Measurements from ENCODE around the gene MEGF6.

MEGF6 gene

DNA sequence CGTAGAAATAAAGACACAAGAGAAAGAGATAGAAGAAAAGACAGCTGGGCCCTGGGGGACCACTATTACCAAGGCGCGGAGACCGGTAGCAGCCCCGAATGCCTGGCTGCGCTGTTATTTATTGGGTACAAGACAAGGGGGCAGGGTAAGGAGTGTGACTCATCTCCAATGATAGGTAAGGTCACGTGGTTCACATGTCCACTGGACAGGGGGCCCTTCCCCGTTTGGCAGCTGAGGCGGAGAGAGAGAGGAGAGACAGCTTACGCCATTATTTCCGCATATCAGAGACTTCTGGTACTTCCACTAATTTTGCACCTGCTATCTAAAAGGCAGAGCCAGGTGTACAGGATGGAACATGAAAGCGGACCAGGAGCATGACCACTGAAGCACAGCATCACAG is 9.4 kb upstream of the MEGF6 start:
- Histone ChIP-seq H3K4me3 (ENCODE audit: low read depth in 1 of 5, low read length in 5 of 5) (no peak overlapping the region), H3K9ac (ENCODE audit: low read length in 5 of 5) (no peak overlapping the region), H3K9me3 (ENCODE audit: control insufficient read depth in 5 of 5, low read length in 5 of 5) (no peaks in the 10 kb centered on the region), H3K36me3 (ENCODE audit: control insufficient read depth in 5 of 5, insufficient read depth in 5 of 5, low read length in 5 of 5) (no peaks in the 10 kb centered on the region), H3K27me3 (ENCODE audit: control insufficient read depth in 5 of 5, insufficient read depth in 4 of 5, low read length in 5 of 5) (peaks cover 0 to 10% (median 9%) of the 10 kb centered on the region in 5 donors), H3K27ac (ENCODE audit: low read depth, low read length) (no peak overlapping the region), H3K4me1 (ENCODE audit: control insufficient read depth in 5 of 5, insufficient read depth in 5 of 5, low read length in 5 of 5) (peaks cover 14 to 38% (median 27%) of the 10 kb centered on the region in 5 donors)

DNA sequence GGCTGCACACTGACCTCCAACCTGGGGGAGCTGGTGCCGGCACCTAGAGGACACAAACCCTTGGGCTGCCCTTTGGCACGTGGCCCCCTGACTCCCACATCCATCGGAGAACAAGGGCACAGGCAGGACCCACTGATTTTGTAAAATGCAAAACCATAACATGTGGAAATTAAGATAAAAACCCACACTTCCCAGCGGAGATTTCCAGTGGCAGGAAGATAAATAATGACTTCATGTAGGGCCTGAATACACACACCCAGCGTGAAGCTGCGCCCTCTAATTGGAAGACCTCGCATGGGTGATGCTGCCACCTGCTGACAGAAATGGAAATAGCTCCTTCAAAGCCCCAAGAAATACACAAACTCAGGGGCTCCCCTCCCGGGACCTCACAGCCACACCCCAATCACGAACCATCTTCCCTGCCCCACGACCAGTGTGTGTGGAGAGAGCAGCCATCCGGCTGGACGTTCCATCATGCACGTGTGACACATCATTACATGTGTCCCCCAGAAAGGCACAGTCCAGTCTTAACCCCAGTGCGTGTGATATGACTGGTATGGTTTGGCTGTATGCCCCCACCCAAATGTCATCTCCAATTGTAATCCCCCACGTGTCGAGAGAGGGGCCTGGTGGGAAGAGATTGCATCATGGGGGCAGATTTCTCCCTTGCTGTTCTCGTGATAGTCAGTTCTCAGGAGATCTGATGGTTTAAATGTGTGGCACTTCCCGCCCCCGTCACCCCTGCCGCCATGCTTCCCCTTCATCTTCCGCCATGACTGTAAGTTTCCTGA is 7.8 kb upstream of the MEGF6 start:
- H3K9ac ChIP-seq (ENCODE audit: low read length in 5 of 5): peak overlapping the region in 1 of 5 donors; percentile 38
- H3K4me1 ChIP-seq (ENCODE audit: control insufficient read depth in 5 of 5, insufficient read depth in 5 of 5, low read length in 5 of 5): peaks cover 12 to 30% (median 21%) of the 10 kb centered on the region in 5 donors

DNA sequence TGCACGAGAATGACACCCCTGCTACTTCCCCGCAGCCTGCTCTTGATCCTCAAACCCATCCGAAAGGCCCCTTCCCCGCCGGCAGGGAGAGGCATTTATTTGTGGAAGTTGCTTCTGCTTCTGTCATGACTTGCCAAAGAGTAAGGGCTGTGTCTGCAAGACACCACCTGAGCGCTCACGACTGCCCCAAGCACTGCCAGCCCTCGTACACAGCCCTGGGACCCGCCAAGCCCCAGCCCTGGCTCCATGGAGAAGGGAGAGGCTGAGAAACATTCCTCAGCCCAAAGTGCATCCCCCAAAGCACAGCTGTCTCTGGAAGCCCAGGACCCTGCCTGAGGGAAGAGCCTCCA is 7.2 kb upstream of the MEGF6 start:
- no peak overlapping the region for H3K27ac ChIP-seq (ENCODE audit: low read depth, low read length)
- no peak overlapping the region for H3K4me3 ChIP-seq (ENCODE audit: low read depth in 1 of 5, low read length in 5 of 5)
- no peak overlapping the region for H3K9ac ChIP-seq (ENCODE audit: low read length in 5 of 5)
- H3K27me3 ChIP-seq (ENCODE audit: control insufficient read depth in 5 of 5, insufficient read depth in 4 of 5, low read length in 5 of 5): peaks cover 0 to 28% (median 17%) of the 10 kb centered on the region in 5 donors
- H3K9me3 ChIP-seq (ENCODE audit: control insufficient read depth in 5 of 5, low read length in 5 of 5): no peaks in the 10 kb centered on the region
- no peaks in the 10 kb centered on the region for H3K36me3 ChIP-seq (ENCODE audit: control insufficient read depth in 5 of 5, insufficient read depth in 5 of 5, low read length in 5 of 5)
- H3K4me1 ChIP-seq (ENCODE audit: control insufficient read depth in 5 of 5, insufficient read depth in 5 of 5, low read length in 5 of 5): peaks cover 7 to 25% (median 15%) of the 10 kb centered on the region in 5 donors

More for the DNA sequence above, 7.8 kb upstream of the MEGF6 start:
- H3K9me3 ChIP-seq (ENCODE audit: control insufficient read depth in 5 of 5, low read length in 5 of 5): no peaks in the 10 kb centered on the region
- peaks cover 0 to 23% (median 11%) of the 10 kb centered on the region in 5 donors for H3K27me3 ChIP-seq (ENCODE audit: control insufficient read depth in 5 of 5, insufficient read depth in 4 of 5, low read length in 5 of 5)
- H3K27ac ChIP-seq (ENCODE audit: low read depth, low read length): no peak overlapping the region
- H3K36me3 ChIP-seq (ENCODE audit: control insufficient read depth in 5 of 5, insufficient read depth in 5 of 5, low read length in 5 of 5): no peaks in the 10 kb centered on the region
- H3K4me3 ChIP-seq (ENCODE audit: low read depth in 1 of 5, low read length in 5 of 5): no peak overlapping the region

DNA sequence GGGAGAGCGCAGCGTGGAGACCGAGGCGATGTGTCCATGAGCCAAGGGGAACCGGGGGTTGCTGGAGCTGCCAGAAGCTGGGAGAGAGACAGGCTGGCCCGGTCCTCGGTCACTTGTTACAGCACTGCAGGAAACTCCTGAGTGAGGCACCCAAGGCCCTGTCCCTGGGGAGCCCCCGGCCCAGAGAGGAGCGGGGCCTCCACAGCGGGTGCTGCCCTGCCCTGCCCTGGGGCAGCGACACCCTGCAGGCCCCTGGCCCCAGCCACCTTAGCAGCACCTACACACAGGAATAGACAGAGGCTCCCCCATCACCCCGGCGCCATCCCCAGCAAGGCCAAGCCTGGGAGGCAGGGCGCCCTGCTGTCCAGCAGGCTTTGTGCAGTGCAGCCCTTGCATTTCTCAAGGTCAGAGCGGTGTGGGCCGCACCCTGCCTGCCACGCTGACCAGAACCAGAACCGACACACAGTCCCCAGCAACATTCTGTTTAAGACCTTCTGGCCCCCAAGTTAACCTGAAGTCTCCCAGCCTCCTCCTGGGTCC is 6.6 kb upstream of the MEGF6 start:
- Histone ChIP-seq H3K9ac (ENCODE audit: low read length in 5 of 5) (no peak overlapping the region), H3K4me1 (ENCODE audit: control insufficient read depth in 5 of 5, insufficient read depth in 5 of 5, low read length in 5 of 5) (peaks cover 3 to 18% (median 9%) of the 10 kb centered on the region in 5 donors), H3K27me3 (ENCODE audit: control insufficient read depth in 5 of 5, insufficient read depth in 4 of 5, low read length in 5 of 5) (peaks cover 5 to 33% (median 22%) of the 10 kb centered on the region in 5 donors), H3K36me3 (ENCODE audit: control insufficient read depth in 5 of 5, insufficient read depth in 5 of 5, low read length in 5 of 5) (no peaks in the 10 kb centered on the region), H3K4me3 (ENCODE audit: low read depth in 1 of 5, low read length in 5 of 5) (no peak overlapping the region), H3K27ac (ENCODE audit: low read depth, low read length) (no peak overlapping the region), H3K9me3 (ENCODE audit: control insufficient read depth in 5 of 5, low read length in 5 of 5) (no peaks in the 10 kb centered on the region)

DNA sequence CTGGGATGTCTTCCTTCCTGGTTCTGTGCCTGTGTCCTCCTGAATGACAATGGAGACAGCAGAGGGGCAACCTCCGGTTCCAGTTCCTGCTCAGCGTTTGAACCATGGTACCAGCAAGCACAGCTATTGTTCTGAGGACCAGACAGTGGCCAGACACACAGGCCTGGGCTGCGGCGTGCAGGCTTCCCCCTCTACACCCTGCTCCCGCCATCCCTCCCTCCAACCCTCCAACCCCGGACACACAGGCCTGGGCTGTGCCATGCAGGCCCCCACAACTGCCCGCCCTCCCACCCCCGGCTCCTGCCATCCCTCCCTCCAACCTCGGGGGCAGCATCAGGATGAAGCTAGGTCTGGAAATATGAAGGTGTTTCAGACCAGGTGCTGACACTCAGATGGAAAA is 5.6 kb upstream of the MEGF6 start:
- Histone ChIP-seq H3K36me3 (ENCODE audit: control insufficient read depth in 5 of 5, insufficient read depth in 5 of 5, low read length in 5 of 5) (no peaks in the 10 kb centered on the region), H3K27me3 (ENCODE audit: control insufficient read depth in 5 of 5, insufficient read depth in 4 of 5, low read length in 5 of 5) (peaks cover 15 to 43% (median 32%) of the 10 kb centered on the region in 5 donors), H3K4me1 (ENCODE audit: control insufficient read depth in 5 of 5, insufficient read depth in 5 of 5, low read length in 5 of 5) (peaks cover 3 to 14% (median 5%) of the 10 kb centered on the region in 5 donors), H3K9ac (ENCODE audit: low read length in 5 of 5) (no peak overlapping the region), H3K9me3 (ENCODE audit: control insufficient read depth in 5 of 5, low read length in 5 of 5) (no peaks in the 10 kb centered on the region), H3K4me3 (ENCODE audit: low read depth in 1 of 5, low read length in 5 of 5) (no peak overlapping the region), H3K27ac (ENCODE audit: low read depth, low read length) (no peak overlapping the region)

DNA sequence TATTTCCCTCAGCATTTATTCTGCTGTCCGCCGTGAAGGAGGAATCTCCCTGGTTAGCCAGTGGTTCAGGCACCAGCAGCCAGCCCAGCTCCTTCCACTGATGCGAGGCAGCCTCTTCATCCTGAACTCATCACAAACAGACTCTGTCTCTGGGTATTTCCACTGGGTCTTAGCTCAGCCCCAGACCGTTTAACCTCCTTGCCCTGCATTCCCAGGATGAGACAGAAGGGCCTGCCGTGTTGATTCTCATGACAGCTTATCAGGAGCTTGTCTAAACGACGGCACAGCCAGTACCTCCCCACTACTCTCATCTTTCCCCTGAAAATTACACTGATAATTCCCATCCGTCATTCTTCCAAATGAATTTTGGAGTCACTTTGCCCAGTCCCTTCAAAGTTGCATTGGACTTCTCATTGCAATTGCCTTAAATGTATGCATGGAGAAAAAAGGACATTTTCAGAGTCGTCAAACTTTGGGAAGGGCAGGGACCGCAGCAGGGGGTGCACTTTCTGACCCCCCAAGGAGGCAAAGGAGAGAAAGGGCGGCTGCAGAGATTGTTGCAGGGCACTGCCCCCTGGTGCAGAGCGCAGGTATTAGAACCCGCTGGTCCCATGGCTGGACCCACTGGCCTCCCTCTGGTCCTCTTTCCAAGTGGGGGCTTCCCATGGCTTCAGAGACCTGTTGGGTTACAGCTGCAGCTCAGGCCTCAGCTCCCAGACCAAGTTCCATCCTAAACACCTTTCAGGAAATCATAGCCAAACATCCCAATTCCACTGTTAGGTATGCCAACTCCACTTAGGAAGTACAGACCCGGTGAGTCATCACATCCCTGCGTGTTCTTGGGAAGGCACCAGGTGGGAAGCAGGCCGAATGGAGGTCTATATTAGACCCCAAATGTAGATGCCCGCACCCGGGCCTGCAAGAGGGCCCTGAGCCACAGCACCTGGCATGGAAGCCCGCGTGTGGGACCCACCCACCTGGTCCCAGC is 3.7 kb upstream of the MEGF6 start:
- no peak overlapping the region for H3K4me3 ChIP-seq (ENCODE audit: low read depth in 1 of 5, low read length in 5 of 5)
- H3K27ac ChIP-seq (ENCODE audit: low read depth, low read length): no peak overlapping the region
- H3K27me3 ChIP-seq (ENCODE audit: control insufficient read depth in 5 of 5, insufficient read depth in 4 of 5, low read length in 5 of 5): peaks cover 22 to 50% (median 40%) of the 10 kb centered on the region in 5 donors
- H3K9me3 ChIP-seq (ENCODE audit: control insufficient read depth in 5 of 5, low read length in 5 of 5): no peaks in the 10 kb centered on the region
- H3K36me3 ChIP-seq (ENCODE audit: control insufficient read depth in 5 of 5, insufficient read depth in 5 of 5, low read length in 5 of 5): no peaks in the 10 kb centered on the region
- no peak overlapping the region for H3K9ac ChIP-seq (ENCODE audit: low read length in 5 of 5)
- peaks cover 3 to 26% (median 17%) of the 10 kb centered on the region in 5 donors for H3K4me1 ChIP-seq (ENCODE audit: control insufficient read depth in 5 of 5, insufficient read depth in 5 of 5, low read length in 5 of 5)

DNA sequence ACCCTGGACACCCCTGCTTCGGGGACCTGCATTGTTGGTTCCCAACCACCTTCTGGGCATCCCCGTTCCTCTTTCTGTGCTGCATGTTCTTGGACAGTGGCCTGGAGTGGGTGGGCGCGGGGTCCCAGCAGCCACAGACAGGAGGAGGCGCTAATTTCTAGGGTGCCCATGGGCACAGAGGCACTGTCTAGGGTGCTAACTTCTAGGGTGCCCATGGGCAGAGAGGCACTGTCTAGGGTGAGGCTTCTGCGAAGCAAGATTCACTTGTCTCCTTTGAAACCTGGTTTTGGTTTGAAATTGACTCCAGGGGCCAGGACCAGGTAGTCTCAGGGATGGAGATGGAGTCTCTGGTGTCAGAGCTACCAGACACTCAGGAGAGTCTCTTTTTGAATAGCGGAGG is 815 bp upstream of the MEGF6 start:
- no peak overlapping the region for H3K27ac ChIP-seq (ENCODE audit: low read depth, low read length)
- peaks cover 0 to 27% (median 18%) of the 10 kb centered on the region in 5 donors for H3K4me1 ChIP-seq (ENCODE audit: control insufficient read depth in 5 of 5, insufficient read depth in 5 of 5, low read length in 5 of 5)
- peaks cover 42 to 71% (median 52%) of the 10 kb centered on the region in 5 donors for H3K27me3 ChIP-seq (ENCODE audit: control insufficient read depth in 5 of 5, insufficient read depth in 4 of 5, low read length in 5 of 5)
- no peaks in the 10 kb centered on the region for H3K9me3 ChIP-seq (ENCODE audit: control insufficient read depth in 5 of 5, low read length in 5 of 5)
- H3K4me3 ChIP-seq (ENCODE audit: low read depth in 1 of 5, low read length in 5 of 5): peak overlapping the region in 1 of 5 donors; percentile 52
- H3K9ac ChIP-seq (ENCODE audit: low read length in 5 of 5): no peak overlapping the region
- no peaks in the 10 kb centered on the region for H3K36me3 ChIP-seq (ENCODE audit: control insufficient read depth in 5 of 5, insufficient read depth in 5 of 5, low read length in 5 of 5)

DNA sequence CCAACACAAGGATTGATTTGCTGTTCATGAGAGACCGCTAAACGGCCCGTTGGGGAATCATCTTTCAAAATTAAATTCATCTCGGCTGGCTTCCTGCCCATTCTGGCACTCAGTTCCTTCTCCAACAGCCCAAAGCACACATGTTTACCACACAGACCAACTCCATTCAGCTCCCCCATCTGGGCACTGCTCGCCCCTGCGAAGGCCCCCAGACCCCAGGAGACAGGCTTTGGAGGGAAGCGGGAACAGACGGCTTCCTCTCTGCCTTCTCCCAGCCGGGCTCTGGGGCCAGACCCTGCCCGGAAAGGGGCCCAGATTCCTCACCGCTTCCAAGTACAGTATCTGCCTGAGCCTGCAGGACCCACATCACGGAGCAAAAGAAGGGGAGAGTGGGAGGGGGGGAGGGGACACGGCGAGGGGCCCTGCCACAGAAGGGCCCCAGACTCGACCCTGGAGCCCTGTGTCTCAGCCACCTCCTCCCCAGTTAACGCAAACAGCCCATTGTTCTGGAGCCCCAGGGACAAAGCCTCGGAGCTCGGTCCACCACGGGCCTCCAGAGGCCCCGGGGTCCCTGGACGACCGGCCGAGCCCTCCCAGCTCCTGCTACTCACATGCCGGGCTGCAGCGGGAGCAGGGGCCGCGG is 660 bp downstream of the MEGF6 start:
- Histone ChIP-seq H3K36me3 (ENCODE audit: control insufficient read depth in 5 of 5, insufficient read depth in 5 of 5, low read length in 5 of 5) (no peaks in the 10 kb centered on the region), H3K9ac (ENCODE audit: low read length in 5 of 5) (no peak overlapping the region), H3K4me1 (ENCODE audit: control insufficient read depth in 5 of 5, insufficient read depth in 5 of 5, low read length in 5 of 5) (peaks cover 0 to 27% (median 18%) of the 10 kb centered on the region in 5 donors), H3K9me3 (ENCODE audit: control insufficient read depth in 5 of 5, low read length in 5 of 5) (no peaks in the 10 kb centered on the region), H3K27me3 (ENCODE audit: control insufficient read depth in 5 of 5, insufficient read depth in 4 of 5, low read length in 5 of 5) (peaks cover 51 to 77% (median 61%) of the 10 kb centered on the region in 5 donors), H3K27ac (ENCODE audit: low read depth, low read length) (no peak overlapping the region), H3K4me3 (ENCODE audit: low read depth in 1 of 5, low read length in 5 of 5) (peak overlapping the region in 3 of 5 donors; percentile 4 to 51 (median 18))

DNA sequence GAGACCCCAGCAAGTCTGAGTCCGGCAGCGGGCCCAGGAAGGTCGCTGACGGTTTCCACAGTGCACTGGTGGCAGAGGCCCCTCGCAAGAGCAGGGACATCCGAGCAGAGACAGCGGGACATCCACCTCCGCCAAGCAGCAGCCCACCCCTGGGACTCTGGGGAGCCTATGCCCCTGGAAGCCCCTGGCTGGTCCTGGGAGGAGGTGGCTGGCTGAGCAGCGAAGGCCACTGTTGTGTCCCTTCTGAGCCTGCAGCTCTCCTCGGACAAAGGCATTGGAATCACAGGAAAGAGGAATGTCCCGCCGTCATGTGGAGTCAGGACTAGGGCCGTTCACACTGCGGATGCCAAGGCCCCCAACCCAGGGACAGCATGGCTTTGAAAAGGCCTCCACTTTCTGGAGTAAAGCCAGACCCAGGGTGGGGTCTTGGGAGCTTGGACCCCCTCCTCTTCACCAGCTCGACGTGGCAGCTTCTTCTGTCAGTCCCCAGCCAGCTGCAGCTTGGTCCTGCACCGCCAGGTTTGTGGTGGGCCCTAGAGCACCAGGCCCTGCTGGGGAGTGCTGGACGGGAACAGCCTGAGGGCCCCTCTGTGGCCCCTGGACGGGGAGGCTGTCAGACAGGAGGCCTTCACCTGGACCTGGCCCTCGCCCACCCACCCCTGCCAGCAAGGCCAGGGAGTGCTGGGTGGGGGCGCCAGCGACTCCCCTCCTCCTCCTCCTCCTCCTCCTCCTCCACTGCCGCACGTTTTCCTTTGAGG is 1.4 kb downstream of the MEGF6 start:
- no peak overlapping the region for H3K9ac ChIP-seq (ENCODE audit: low read length in 5 of 5)
- H3K27ac ChIP-seq (ENCODE audit: low read depth, low read length): no peak overlapping the region
- H3K36me3 ChIP-seq (ENCODE audit: control insufficient read depth in 5 of 5, insufficient read depth in 5 of 5, low read length in 5 of 5): no peaks in the 10 kb centered on the region
- H3K27me3 ChIP-seq (ENCODE audit: control insufficient read depth in 5 of 5, insufficient read depth in 4 of 5, low read length in 5 of 5): peaks cover 53 to 71% (median 63%) of the 10 kb centered on the region in 5 donors
- H3K4me1 ChIP-seq (ENCODE audit: control insufficient read depth in 5 of 5, insufficient read depth in 5 of 5, low read length in 5 of 5): peaks cover 0 to 27% (median 18%) of the 10 kb centered on the region in 5 donors
- no peaks in the 10 kb centered on the region for H3K9me3 ChIP-seq (ENCODE audit: control insufficient read depth in 5 of 5, low read length in 5 of 5)
- H3K4me3 ChIP-seq (ENCODE audit: low read depth in 1 of 5, low read length in 5 of 5): peak overlapping the region in 1 of 5 donors; percentile 51
